Progenitor cell of endocrine pancreas (in vitro differentiated cells): Measurements from ENCODE around the gene METTL26. TPM values are rescaled to one million over a fixed set of nuclear protein-coding genes. Genes with fewer than 3 reads are reported as not detected.

Source experiments
- DNase-seq: peaks from one replicate; pipeline ENCODE4 v3.0.0; 2021; ENCODE audit warnings: low spot score; ENCODE audit not compliant: unreplicated experiment
- H3K27ac Mint-ChIP-seq: 2 replicates; pipeline ENCODE4 v1.8.0; 2021; ENCODE audit warnings: mild to moderate bottlenecking, moderate library complexity, mixed read lengths
- H3K27me3 Mint-ChIP-seq: 2 replicates; pipeline ENCODE4 v1.8.0; 2021; ENCODE audit warnings: mixed read lengths
- H3K36me3 Mint-ChIP-seq: 2 replicates; pipeline ENCODE4 v1.8.0; 2022; ENCODE audit warnings: mixed read lengths; ENCODE audit not compliant: insufficient read depth
- H3K4me1 Mint-ChIP-seq: 2 replicates; pipeline ENCODE4 v1.8.0; 2021; ENCODE audit warnings: low read depth, mixed read lengths
- H3K4me3 Mint-ChIP-seq: 2 replicates; pipeline ENCODE4 v1.8.0; 2021; ENCODE audit warnings: low read depth, mild to moderate bottlenecking, moderate library complexity, mixed read lengths
- H3K9me3 Mint-ChIP-seq: 2 replicates; pipeline ENCODE4 v1.8.0; 2021; ENCODE audit warnings: low read depth, mixed read lengths
- total RNA-seq: library from RNA; stranded (reverse); gene quantifications from 2 replicates; pipeline ENCODE4 v1.2.1, GENCODE V29; 2021
- TF ChIP-seq, protein P1 (sequence below): fragments of 200-600 bp; sonication (generic); IDR thresholded peaks from one replicate; pipeline ENCODE4 v1.5.0; 2021; ENCODE audit warnings: antibody characterized with exemption, mild to moderate bottlenecking; ENCODE audit not compliant: unreplicated experiment

METTL26 gene
- total RNA-seq, 1 donor from 2014 or later = 64.0 TPM

DNA sequence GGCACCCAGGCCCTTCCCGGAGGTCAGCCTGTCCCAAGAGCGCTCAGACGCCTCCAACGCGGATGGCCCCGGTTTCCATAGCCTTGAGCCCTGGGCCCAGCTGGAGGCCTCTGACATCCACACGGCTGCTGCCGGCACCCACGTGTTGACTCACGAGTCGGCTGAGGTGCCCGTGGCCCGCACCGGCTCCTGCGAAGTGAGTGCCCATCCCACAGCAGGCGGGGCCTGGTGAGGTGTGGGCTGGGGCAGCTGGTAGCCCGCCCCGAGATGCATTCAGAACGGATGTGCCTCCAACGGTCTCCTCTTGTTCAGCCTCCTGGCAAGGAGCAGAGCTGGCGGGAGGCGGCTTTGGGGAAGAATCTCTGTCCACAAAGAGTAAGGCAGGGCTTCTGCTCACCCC is 15.7 kb upstream of the METTL26 start:
- Mint-ChIP-seq H3K4me3 (no peak overlapping the region), H3K36me3 (no peaks in the 10 kb centered on the region), H3K27ac (no peak overlapping the region), H3K9me3 (no peaks in the 10 kb centered on the region), H3K4me1 (peaks cover 1% of the 10 kb centered on the region), H3K27me3 (no peaks in the 10 kb centered on the region)
- no peak for DNase-seq
- TF ChIP-seq, protein P1, sequence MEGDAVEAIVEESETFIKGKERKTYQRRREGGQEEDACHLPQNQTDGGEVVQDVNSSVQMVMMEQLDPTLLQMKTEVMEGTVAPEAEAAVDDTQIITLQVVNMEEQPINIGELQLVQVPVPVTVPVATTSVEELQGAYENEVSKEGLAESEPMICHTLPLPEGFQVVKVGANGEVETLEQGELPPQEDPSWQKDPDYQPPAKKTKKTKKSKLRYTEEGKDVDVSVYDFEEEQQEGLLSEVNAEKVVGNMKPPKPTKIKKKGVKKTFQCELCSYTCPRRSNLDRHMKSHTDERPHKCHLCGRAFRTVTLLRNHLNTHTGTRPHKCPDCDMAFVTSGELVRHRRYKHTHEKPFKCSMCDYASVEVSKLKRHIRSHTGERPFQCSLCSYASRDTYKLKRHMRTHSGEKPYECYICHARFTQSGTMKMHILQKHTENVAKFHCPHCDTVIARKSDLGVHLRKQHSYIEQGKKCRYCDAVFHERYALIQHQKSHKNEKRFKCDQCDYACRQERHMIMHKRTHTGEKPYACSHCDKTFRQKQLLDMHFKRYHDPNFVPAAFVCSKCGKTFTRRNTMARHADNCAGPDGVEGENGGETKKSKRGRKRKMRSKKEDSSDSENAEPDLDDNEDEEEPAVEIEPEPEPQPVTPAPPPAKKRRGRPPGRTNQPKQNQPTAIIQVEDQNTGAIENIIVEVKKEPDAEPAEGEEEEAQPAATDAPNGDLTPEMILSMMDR = no peak

DNA sequence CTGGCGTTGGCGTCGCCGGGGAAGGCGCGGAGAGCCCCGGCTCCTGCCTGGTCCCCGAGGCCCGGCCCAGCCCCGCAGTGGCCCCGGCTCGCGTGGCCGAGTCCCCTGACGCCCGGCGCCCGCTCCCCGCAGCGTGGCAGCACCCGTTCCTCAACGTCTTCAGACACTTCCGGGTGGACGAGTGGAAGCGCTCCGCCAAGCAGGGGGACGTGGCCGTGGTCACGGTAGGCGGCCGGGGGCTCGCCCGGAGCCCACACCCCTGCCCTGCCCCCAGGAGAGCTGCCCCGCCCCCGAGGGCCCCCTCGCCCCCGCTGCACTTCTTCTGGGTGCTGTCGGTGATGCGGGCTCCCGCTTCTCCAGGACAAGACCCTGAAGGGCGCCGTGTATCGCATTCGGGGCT is 13.5 kb upstream of the METTL26 start:
- Mint-ChIP-seq H3K4me1 (peaks cover 3% of the 10 kb centered on the region), H3K36me3 (peaks cover 2% of the 10 kb centered on the region), H3K9me3 (no peaks in the 10 kb centered on the region), H3K4me3 (peak overlapping the region; percentile 71), H3K27me3 (no peaks in the 10 kb centered on the region), H3K27ac (no peak overlapping the region)
- no peak for DNase-seq
- TF ChIP-seq, protein P1 = no peak

DNA sequence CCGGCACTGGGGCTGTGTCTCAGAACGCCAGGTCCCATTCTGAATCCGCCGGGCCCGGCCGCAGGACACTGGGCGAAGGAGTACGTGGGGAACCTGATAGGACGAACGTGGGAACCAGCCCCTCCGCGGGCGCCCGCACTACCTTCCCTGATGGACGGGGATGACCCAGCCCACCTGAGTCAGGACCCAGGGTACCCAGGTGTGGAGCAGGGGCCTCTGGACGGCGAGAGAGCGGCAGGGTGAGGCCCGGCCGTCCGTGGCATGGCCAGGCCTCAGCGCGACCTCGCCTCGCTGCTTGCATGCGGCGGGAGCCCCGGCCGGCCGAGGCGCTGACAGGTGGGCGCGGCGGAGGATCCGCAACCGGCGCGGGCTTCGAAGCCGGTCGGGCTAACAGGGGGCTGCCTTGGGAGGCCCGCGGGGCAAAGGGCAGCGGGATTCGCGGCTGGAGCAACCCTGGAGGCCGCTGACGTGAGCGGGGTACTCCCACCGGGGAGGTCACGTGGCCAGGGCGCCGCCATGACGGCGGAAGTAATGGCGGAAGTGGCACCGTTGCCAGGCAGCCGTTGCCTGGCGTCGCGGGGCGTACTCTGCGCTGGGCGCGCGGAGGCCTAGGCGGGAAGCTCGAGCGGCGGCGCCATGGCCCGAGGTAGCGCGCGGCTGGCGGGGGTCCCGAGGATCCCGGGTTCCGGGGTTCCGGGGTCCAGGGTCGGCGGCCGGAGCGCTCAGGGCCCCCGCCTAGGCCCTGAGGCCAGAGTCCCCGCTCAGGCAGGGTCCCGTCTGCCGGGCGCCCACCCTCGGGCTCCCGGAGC is 12.9 kb upstream of the METTL26 start, which contains the start of gene WDR90:
TSS of gene WDR90 (plus strand) at position 585 of the 809 bp plus-strand sequence. CDS start at position 637, 52 bp downstream.
- no peaks in the 10 kb centered on the region for H3K27me3 Mint-ChIP-seq
- peaks cover 2% of the 10 kb centered on the region for H3K36me3 Mint-ChIP-seq
- H3K27ac Mint-ChIP-seq = peak within 1 kb of the TSS; percentile 89
- H3K9me3 Mint-ChIP-seq = no peaks in the 10 kb centered on the region
- TF ChIP-seq, protein P1 = no peak
- H3K4me3 Mint-ChIP-seq = peak within 1 kb of the TSS; percentile 73
- peaks cover 4% of the 10 kb centered on the region for H3K4me1 Mint-ChIP-seq
- peak; percentile 84 for DNase-seq

DNA sequence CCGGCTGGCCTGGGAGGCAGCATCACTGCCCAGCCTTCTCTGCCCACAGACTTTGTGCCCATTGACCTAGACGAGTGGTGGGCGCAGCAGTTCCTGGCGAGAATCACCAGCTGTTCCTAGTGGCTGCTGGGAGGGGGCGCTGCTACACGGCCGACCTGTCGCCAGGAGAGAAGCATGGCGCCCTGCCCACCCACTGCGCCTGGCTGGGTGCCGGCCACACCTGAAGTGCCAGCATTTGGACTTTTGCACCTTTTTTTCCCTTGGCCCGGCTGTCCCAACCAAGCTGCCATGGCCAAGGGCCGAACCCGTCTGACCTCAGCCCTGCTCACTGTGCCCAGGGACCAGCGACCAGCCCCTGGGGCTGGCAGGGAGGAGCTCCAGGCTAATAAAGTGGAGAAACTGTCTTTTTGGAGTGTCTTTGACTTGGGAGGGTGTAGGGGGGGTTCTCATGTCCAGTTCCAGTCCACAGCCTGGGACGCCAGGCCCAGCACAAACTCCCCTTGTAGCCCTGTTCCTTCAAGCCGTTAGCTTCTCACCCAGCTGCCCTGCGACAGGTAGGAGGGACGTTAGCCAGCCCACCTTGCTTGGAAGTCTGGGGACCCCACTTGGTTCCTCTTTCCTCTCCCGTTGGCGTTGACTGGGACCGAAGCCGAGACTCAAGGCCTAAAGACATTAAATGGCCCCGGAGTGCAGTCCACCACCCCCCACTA is 12.1 kb upstream of the METTL26 start:
- DNase-seq = no peak
- H3K4me1 Mint-ChIP-seq = peaks cover 4% of the 10 kb centered on the region
- peak overlapping the region; percentile 73 for H3K4me3 Mint-ChIP-seq
- no peaks in the 10 kb centered on the region for H3K27me3 Mint-ChIP-seq
- H3K27ac Mint-ChIP-seq = peak overlapping the region; percentile 89
- H3K9me3 Mint-ChIP-seq = no peaks in the 10 kb centered on the region
- TF ChIP-seq, protein P1 = peak; percentile 56
- H3K36me3 Mint-ChIP-seq = peaks cover 2% of the 10 kb centered on the region

DNA sequence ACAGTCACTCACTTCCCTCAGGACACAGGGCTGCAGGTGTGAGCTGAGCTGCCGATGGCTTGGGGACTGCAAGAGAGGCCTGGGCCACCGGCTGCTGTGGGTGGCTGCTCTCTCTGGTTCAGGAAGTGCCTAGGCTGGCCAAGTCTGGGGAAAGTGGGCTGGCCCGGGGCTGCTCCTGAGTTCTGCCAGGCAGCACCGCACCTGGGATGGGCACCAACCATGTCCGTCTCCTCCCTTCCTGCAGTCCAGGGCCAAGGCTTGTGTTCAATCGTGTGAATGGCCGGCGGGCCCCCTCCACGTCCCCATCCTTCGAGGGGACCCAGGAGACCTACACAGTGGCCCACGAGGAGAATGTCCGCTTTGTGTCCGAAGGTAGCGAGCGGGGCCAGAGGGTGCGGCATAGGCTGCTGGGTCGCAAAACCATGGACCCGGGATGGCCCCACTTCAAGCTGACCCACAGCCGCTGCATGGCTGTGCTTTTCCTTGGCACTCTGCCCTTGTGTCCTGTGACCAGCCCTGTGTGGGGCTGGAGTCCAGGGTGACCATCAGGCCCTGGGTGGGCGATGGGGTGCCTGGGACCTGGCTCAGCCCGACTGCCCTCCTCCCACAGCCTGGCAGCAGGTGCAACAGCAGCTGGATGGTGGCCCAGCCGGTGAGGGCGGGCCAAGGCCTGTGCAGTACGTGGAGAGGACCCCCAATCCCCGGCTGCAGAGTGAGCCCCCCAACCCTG is 11.2 kb upstream of the METTL26 start:
- Mint-ChIP-seq H3K9me3 (no peaks in the 10 kb centered on the region), H3K27me3 (no peaks in the 10 kb centered on the region), H3K27ac (peak overlapping the region; percentile 77), H3K4me1 (peaks cover 4% of the 10 kb centered on the region), H3K4me3 (no peak overlapping the region), H3K36me3 (peaks cover 2% of the 10 kb centered on the region)
- TF ChIP-seq, protein P1 = no peak
- no peak for DNase-seq
